MG63 (cell line): ENCODE measurements around the gene SDK2. TPM values are rescaled to one million over a fixed set of nuclear protein-coding genes. Genes with fewer than 3 reads are reported as not detected.
A peak's percentile ranks its signal among the peaks of the same experiment; 100 is the strongest.

Source experiments
- DNase-seq: peaks from one replicate; pipeline ENCODE4 v3.0.0-alpha.2; 2020
- H3K27me3 ChIP-seq: fragments of 250-450 bp; sonication (Bioruptor Pico); 2 replicates; pipeline ENCODE4 v1.5.1; 2020; ENCODE audit warnings: mild to moderate bottlenecking, moderate library complexity
- H3K36me3 ChIP-seq: fragments of 250-450 bp; sonication (Bioruptor Pico); 2 replicates; pipeline ENCODE4 v1.5.1; 2020; ENCODE audit warnings: mild to moderate bottlenecking, moderate library complexity
- H3K4me3 ChIP-seq: fragments of 250-450 bp; sonication (Bioruptor Pico); 2 replicates; pipeline ENCODE4 v1.5.1; 2020; ENCODE audit warnings: mild to moderate bottlenecking, moderate library complexity
- H3K9me3 ChIP-seq: fragments of 250-450 bp; sonication (Bioruptor Pico); 2 replicates; pipeline ENCODE4 v1.5.1; 2020; ENCODE audit warnings: mild to moderate bottlenecking, moderate library complexity
- total RNA-seq: library from RNA; depleted of rRNA; stranded (reverse); fragments of >200 nt; shearing (Covaris generic); gene quantifications from 2 replicates; pipeline ENCODE4 v1.2.3, GENCODE V29; 2014; ENCODE audit warnings: low replicate concordance

The SDK2 gene
- total RNA-seq, 1 experiment from 2014 or later = 0.33 TPM

DNA sequence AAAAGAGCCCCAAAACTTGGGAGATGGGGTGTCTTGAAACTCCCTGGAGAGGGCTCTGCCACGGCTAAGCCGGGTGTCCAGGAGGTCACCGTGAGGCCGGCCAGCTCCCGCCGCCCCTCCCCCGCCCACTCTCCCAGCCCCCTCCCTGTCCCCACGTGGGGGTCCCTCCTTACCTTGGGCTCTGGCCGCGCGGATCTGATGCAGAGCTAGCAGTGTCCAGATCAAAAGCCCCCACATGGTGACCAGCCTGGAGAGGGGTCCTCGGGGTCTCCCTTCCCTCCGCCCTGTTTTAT lies 447 bp downstream of the SDK2 start:
- H3K27me3 ChIP-seq = peaks cover 42% of the 10 kb centered on the region
- H3K4me3 ChIP-seq = peak overlapping the region; percentile 45
- H3K36me3 ChIP-seq = no peaks in the 10 kb centered on the region
- no peaks in the 10 kb centered on the region for H3K9me3 ChIP-seq
- DNase-seq = no peak

DNA sequence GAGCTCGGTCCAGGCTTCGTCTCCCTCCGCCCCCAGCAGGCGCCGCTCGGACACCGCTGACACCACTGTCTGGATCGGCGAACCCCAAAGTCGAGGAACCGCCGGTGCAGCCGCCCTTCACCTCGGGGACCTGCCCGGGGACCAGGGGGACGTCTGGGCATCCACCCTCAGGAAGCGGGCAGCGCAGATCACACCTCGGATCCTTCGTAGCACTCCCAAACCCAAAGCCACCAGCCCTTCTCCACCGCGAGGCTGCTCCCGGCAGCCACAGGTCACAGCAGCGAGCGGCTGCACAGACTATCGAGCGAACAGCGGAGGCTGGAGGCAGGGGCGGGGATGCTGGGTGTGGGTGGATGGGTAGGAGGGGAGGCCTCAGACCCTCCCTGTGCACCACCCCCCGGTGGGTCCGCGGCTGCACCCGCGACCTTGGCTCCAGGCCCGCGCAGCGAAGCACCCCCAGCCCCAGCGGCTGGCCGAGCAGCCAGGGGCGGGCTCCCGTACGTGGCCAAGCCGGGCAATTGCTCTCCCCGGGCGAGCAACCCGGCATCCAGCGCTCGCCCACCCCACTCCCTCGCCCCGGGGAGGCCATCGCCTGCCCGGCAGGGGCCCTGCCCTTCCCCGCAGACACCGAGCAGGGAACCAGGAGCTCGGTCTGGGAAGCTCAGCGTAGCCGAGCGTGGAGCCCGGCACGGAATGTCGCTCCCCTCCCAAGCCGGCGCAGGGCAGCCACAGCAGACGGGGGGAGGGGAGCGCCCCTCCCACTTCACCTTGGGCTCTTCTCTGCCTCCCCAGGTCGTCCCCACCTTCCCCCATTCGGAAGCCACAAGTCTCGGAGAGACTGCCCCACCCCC lies 1.0 kb downstream of the SDK2 start:
- no peaks in the 10 kb centered on the region for H3K9me3 ChIP-seq
- peak overlapping the region; percentile 45 for H3K4me3 ChIP-seq
- H3K27me3 ChIP-seq = peaks cover 36% of the 10 kb centered on the region
- peak; percentile 38 for DNase-seq
- no peaks in the 10 kb centered on the region for H3K36me3 ChIP-seq

DNA sequence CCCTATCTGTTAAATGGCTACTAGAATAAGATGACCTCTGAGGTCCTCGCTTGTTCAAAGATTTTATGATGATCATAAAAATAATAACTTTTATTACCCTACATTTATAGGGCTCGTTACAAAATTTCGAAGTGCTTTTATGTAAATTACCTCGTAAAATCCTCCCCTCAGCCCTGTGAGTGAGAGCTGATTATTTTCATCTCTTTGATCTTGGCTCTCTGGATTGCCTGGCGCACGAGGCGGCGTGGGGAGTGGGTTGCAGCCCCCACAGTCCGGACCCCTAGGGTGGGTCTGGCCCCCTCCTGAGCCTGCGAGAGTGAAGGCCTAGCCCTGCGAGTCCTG lies 1.6 kb downstream of the SDK2 start:
- DNase-seq = no peak
- H3K4me3 ChIP-seq = no peak overlapping the region
- H3K27me3 ChIP-seq = peaks cover 35% of the 10 kb centered on the region
- H3K36me3 ChIP-seq = no peaks in the 10 kb centered on the region
- H3K9me3 ChIP-seq = no peaks in the 10 kb centered on the region

DNA sequence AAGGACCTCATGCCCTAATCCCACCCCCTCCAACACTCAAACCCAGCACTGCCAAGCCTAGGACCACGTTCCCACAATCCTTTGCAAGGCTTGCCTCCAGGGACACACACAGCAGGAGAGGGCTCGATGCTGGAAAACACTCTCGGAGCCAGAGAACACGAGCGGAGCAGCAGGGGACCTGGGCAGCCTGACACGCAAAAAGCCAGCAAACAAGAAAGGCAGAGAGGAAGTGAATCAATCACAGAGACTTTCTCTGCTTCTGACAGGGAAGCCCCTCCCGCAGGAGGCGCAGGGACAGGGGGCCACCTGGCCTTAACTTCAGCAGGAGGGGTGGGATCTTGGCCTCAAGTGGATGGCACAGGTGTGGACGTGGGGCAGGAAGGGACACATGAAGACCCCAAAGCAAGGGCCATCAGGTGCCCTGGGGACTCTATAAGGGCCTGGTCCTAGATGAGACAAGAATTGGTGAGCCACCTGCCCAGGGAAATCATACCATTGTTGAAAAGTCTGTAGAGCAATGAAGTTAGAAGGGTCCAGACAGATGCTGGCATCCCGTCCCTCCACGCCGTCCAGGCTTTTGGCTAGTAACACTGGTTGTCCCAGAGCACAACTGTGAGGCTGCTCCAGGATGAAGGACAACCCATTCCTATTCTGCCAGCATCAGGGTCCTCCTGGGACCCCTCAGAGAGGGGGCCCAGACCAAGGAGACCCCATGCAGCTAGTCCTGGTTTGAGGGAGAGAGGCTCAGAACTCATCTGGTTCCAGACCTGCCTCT lies 2.2 kb downstream of the SDK2 start:
- peaks cover 30% of the 10 kb centered on the region for H3K27me3 ChIP-seq
- H3K9me3 ChIP-seq = no peaks in the 10 kb centered on the region
- no peak overlapping the region for H3K4me3 ChIP-seq
- DNase-seq = no peak
- H3K36me3 ChIP-seq = no peaks in the 10 kb centered on the region

DNA sequence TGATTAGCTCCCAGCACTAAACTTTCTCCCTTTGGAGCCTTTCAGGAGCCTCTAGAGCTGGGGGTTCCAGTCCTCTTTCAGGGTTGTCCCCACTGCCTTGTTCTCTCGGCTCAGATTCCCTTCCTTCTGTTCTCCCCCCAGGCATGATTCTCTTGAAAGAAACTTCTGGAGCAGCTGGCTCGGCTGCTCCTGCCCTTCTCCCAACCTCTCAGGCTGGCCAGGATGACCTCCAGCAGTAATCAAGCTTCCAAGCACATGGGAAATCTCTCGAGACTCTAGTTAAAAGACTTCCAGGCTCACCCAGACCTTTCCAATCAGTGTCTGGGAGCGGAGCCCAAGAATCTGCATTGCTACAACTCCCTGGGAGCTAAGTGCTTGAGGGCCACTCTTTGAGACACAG lies 3.6 kb downstream of the SDK2 start:
- DNase-seq = no peak
- no peaks in the 10 kb centered on the region for H3K9me3 ChIP-seq
- no peaks in the 10 kb centered on the region for H3K36me3 ChIP-seq
- no peak overlapping the region for H3K4me3 ChIP-seq
- peaks cover 24% of the 10 kb centered on the region for H3K27me3 ChIP-seq

DNA sequence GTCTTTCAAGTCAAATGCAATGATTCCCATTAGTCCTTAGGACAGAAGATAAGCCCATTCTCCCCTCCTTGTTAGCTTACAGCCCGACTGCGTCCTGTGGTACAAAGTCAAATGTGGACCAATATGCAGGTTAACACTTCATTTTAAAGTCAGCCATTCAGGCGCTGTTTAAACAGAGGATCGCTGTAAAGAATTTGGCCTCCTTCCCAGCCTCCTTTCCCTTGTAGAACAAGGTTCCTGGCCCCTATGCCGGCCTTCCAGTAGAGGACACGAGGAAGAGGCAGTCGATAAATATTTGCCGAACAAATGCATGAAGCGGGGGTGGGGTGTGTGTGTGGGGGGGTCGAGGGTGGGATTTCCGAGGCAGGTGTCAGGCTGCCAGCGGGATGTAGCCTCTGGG lies 4.3 kb downstream of the SDK2 start:
- Histone ChIP-seq H3K36me3 (no peaks in the 10 kb centered on the region), H3K9me3 (no peaks in the 10 kb centered on the region), H3K27me3 (peaks cover 20% of the 10 kb centered on the region), H3K4me3 (no peak overlapping the region)
- DNase-seq = no peak

DNA sequence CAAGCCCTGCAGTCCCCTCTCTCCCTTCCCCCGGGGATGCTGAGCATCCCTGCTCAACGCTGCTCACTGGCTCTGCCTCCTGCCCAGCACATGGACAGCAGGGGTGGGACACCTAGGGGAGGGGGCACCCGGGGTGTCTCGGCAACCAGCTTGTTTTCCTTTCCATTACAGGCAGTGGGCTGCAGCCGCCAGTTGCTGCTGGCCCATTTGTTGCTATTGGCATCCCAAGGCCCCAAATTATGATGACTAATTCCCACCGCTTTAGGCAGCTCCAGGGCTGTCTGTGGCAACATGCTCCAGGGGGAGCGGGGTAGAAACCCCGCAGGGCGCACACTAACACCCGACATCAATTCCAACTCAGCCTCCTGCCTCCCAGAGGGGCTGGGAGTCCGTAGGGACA lies 4.9 kb downstream of the SDK2 start:
- Histone ChIP-seq H3K4me3 (no peak overlapping the region), H3K9me3 (no peaks in the 10 kb centered on the region), H3K36me3 (no peaks in the 10 kb centered on the region), H3K27me3 (peaks cover 17% of the 10 kb centered on the region)
- DNase-seq = peak; percentile 86

DNA sequence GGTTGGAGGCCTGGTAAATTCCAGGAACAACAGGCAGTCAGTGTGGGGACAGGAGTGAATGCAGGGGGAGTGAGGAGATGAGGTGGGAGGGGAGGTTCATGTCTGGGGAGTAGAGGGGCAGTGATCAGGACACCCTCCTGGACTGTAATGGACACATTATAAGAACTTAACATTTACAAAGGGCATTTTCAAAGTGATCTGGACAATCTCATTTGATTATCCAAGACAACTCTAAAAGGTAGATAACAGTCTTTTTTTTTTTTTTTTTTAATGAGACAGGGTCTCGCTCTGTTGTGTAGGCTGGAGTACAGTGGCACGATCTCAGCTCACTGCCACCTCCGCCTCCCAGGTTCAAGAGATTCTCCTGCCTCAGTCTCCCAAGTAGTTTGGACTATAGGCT lies 5.7 kb downstream of the SDK2 start:
- Histone ChIP-seq H3K4me3 (no peak overlapping the region), H3K27me3 (peaks cover 12% of the 10 kb centered on the region), H3K36me3 (no peaks in the 10 kb centered on the region)

DNA sequence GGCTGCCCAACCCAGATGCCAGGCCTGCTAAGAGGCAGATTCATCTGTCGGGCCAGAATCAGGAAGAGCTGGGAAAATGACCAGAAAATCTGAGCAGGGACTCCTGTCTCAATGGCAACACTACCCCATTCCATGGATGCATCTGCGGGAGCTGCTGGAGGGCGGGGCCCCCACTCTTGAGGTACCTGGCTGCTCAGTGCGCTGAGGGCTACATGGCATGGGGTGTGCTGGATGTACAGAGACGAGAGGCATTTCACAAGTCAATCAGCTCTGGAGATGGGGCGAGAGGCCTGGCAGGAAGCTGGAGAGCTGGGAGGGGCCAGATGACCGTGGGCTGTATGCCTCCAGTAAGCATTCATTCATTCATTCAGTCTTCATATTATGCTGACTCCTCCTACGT lies 6.4 kb downstream of the SDK2 start:
- no peaks in the 10 kb centered on the region for H3K36me3 ChIP-seq
- no peaks in the 10 kb centered on the region for H3K9me3 ChIP-seq
- peaks cover 5% of the 10 kb centered on the region; the same call in 1 of the 2 replicates for H3K27me3 ChIP-seq

More for the DNA sequence above, 5.7 kb downstream of the SDK2 start:
- H3K9me3 ChIP-seq = no peaks in the 10 kb centered on the region
- no peak for DNase-seq

DNA sequence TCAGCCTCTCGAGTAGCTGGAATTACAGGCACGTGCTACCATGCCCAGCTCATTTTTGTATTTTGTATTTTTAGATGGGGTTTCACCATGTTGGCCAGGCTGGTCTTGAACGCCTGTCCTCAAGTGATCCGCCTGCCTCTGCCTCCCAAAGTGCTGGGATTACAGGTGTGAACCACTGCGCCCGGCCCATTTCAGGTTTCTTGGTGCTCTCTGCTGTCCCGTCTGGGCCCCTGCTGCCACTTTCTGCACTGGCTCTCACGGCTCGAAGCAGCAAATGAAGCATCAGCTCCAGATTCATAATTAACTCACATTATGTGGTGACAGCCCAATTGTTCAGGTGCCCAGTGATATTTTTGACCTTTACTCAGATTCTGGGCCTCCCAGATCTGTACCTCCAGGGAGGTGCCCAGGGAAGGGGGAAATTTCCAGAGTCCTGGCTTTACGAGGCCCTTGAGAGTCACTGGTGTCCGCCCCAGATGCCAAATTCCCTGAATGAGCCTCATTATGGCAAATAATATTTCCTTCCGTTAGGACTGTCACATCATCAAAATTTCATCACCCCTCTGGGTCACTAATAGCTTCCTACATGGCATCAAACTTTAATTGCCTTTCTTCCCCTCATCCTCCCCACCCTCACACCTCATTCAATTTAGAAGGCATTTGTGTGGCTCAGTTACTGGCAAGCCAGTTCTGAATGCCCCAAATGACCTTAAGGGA lies 9.0 kb downstream of the SDK2 start:
- Histone ChIP-seq H3K9me3 (no peaks in the 10 kb centered on the region), H3K36me3 (no peaks in the 10 kb centered on the region), H3K27me3 (no peaks in the 10 kb centered on the region), H3K4me3 (no peak overlapping the region)
- no peak for DNase-seq

More for the DNA sequence above, 6.4 kb downstream of the SDK2 start:
- H3K4me3 ChIP-seq = no peak overlapping the region
- DNase-seq = no peak

DNA sequence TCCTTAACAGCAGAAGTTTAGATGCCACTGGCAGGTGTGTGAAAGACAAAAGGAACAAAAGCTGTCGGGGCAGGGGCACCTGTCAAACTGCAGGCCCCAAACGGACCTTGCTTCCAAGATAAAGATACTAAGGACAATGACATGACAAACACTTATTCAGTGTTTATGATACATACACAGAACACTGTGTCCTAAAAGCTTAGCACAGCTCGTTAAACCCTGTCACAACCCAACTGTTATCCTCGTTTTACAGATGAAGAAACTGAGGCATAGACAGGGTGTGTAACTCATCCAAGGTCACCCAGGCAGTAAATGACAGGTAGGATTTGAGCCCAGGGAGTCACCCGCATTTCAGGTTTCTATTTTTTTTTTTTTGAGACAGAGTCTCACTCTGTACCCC lies 9.6 kb downstream of the SDK2 start:
- H3K27me3 ChIP-seq = no peaks in the 10 kb centered on the region

DNA sequence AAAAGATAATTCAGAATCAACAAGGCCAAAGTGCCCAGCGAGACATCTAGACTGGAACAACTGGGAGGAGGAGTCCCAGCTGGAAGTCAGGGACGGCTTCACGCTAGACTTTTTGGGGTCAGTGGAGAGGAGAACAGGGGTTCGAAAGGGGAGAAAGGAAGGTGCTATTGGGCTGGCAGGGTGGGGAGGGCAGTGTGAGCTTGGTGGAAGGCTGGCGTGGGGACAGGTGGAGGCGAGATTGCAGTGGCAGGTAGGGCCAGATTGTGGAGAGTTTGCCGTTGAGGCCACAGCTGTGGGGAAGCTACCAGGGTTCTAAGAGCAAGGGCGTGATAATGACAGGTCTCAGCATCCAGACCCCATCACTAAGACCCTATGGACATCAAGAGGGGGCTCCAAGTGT lies 10.5 kb downstream of the SDK2 start:
- Histone ChIP-seq H3K27me3 (no peaks in the 10 kb centered on the region), H3K4me3 (no peak overlapping the region), H3K36me3 (no peaks in the 10 kb centered on the region), H3K9me3 (no peaks in the 10 kb centered on the region)
- no peak for DNase-seq

More for the DNA sequence above, 9.6 kb downstream of the SDK2 start:
- H3K9me3 ChIP-seq = no peaks in the 10 kb centered on the region
- no peak overlapping the region for H3K4me3 ChIP-seq
- DNase-seq = no peak
- H3K36me3 ChIP-seq = no peaks in the 10 kb centered on the region

DNA sequence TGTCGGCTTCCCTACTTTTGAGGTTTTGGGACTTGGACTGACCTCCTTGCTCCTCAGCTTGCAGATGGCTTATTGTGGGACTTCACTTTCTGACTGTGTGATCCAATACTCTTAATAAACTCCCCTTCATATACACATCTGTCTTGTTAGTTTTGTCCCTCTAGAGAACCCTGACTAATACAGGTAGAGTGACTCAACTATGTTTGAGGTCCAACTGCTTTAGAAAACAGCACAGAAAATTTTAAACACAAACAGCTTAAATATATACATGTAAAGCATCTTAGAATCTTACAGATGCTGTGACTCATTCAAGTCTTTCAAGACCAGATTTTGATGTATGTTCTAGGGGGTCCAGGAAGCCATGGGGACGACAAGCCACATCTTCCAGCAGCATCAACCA lies 11.7 kb downstream of the SDK2 start:
- no peaks in the 10 kb centered on the region for H3K36me3 ChIP-seq

DNA sequence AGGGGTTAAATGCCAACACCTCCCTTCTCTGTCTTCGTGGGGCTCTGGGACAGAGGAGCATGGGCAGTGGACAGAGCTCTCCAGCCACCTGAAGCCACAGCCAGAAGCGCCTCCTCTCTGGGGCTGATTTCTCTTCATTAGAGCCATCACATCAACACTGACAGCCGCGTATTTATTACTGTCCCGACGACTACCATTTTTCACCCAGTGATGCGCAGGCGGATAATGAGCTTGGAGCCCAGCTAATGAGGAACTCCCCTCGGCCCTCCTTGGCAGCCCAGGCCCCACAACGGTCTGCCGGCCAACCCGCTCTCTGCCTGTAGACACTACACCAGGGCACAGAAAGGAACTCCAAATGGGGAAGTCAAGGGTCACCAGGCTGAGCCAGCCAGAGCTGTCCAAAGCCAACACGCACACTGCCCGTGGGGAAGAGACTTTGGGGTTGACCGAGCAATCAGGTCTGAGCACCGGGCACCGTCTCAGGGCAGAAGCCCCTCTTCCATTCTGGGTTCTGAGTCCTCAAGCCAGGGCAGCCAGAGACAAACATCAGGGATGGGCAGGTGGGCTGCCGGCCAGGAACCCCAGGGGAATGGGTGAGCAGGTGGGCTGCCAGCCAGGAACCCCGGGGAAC lies 13.2 kb downstream of the SDK2 start:
- Histone ChIP-seq H3K36me3 (no peaks in the 10 kb centered on the region), H3K27me3 (no peaks in the 10 kb centered on the region), H3K4me3 (no peak overlapping the region), H3K9me3 (no peaks in the 10 kb centered on the region)
- no peak for DNase-seq

More for the DNA sequence above, 11.7 kb downstream of the SDK2 start:
- Histone ChIP-seq H3K4me3 (no peak overlapping the region), H3K9me3 (no peaks in the 10 kb centered on the region), H3K27me3 (no peaks in the 10 kb centered on the region)
- DNase-seq = no peak

DNA sequence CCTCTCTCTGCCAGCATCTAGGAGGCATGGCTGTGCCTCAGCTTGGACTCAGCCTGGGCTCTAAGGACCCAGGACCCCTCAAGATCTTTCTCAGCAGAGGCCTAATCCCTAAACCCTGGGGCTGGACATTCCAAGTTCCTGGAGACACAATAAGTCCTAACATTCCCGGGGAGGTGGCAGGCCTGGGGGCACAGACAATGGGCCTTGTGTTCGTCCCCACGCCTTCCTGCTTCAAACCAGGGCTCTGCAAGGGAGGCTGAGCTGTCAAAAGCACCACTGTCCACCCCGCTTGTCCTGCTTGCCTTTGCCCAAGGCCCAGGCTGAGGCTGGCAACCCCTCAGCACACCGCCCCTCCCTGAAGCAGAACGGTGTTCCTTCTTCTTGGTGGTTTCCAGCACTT lies 13.7 kb downstream of the SDK2 start:
- no peak for DNase-seq
- H3K36me3 ChIP-seq = no peaks in the 10 kb centered on the region
- H3K4me3 ChIP-seq = no peak overlapping the region
- no peaks in the 10 kb centered on the region for H3K9me3 ChIP-seq
- H3K27me3 ChIP-seq = no peaks in the 10 kb centered on the region

DNA sequence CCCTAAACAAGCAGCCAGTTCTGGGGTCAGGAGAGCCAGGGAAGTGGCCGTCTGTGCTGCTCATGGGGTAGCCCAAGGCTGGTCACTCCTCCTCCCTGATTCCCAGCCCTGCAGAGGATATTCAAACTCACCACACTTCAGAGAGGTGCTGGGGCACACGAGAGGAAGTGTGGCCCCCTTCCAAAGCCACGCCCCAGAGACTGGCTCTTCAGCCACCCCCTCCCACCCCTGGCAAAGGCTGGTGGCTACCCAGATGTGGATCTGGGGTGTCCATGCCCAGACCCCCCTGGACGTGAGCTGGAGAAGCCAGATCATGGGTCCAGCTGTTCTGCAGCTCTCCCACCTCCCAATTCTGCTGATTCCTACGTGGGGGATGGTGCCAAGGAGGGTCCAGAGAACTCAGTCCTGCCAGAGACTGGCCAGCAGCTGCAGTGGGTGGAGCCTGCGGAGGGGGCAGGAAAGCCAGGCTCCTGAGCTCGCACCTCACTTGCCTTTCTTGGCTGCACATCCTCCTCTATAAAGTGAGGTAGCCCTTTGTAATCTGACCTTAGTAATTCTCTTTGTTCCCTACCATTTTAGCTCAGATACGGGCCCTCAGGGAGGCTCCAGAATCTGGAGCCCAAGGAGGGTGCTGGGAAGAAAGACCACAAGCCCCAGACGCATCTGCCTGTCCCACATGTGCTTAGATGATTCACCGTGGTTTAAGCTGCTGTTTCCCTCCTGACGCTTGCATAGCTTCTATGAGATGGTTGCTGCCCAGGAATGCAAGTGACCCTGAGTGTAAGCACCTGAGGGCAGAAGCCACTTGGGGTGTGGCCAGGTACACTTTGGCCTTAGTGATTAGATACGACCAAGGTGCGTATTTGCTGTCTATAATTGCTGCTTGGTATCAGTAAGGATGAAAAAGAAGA lies 15.3 kb downstream of the SDK2 start:
- Histone ChIP-seq H3K9me3 (no peaks in the 10 kb centered on the region), H3K36me3 (no peaks in the 10 kb centered on the region), H3K27me3 (no peaks in the 10 kb centered on the region), H3K4me3 (no peak overlapping the region)
- no peak for DNase-seq
